HCT116 (cell line): ENCODE measurements around the gene SPG7.

Experiments
- CTCF ChIP-seq, 3 experiments: fragments of 200-600 bp in 1 of 3; sonication (generic) in 1 of 3; IDR thresholded peaks in 2 of 3; conservative IDR thresholded peaks in 1 of 3; 2 replicates each; pipeline ENCODE4 v1.5.1; 2012 to 2017; ENCODE audit warnings: low read depth in 2 of 3, low read length in 2 of 3, antibody characterized with exemption in 1 of 3, borderline replicate concordance in 1 of 3, control low read depth in 1 of 3, mild to moderate bottlenecking in 1 of 3, mixed read lengths in 1 of 3, mixed run types in 1 of 3, moderate library complexity in 1 of 3; ENCODE audit not compliant: insufficient read depth in 1 of 3
- EZH2phosphoT487 ChIP-seq: fragments of 200-600 bp; IDR thresholded peaks from 2 replicates; pipeline ENCODE4 v1.6.1; 2018; ENCODE audit warnings: antibody characterized with exemption, borderline replicate concordance
- POLR2A ChIP-seq: IDR thresholded peaks from 2 replicates; pipeline ENCODE4 v1.7.0; 2011; ENCODE audit warnings: borderline replicate concordance; ENCODE audit not compliant: insufficient read depth, insufficient read length; ENCODE audit errors: extremely low read depth

- TF ChIP-seq EZH2phosphoT487 (no peak), POLR2A (no peak), CTCF (IDR thresholded peaks at IDR 0.05 in 2 of 3, conservative IDR thresholded peaks at IDR 0.05 in 1 of 3; ENCODE audit: borderline replicate concordance in 1 of 3, insufficient read depth in 1 of 3, low read depth in 2 of 3, low read length in 2 of 3) (no peak)
These were observed 26.7 kb upstream of the SPG7 start for GRCh38 chr16:89481356-89481955.
